Measurements from ENCODE around the gene MGST3.

- no peak for TF ChIP-seq ZNF362 (CRISPR knock-in tag; IDR thresholded peaks at IDR 0.05; ENCODE audit: borderline replicate concordance)
- no peak for TF ChIP-seq TAF1 (CRISPR knock-in tag; IDR thresholded peaks at IDR 0.05)
- TF ChIP-seq ZMYM4 (CRISPR knock-in tag; IDR thresholded peaks at IDR 0.05), result no peak
- TF ChIP-seq ZBTB33 (CRISPR knock-in tag; IDR thresholded peaks at IDR 0.05), result no peak
- TF ChIP-seq CTCF (CRISPR knock-in tag; IDR thresholded peaks at IDR 0.05), result no peak
- no peak for TF ChIP-seq POLR2A (IDR thresholded peaks at IDR 0.05; ENCODE audit: insufficient read depth in 1 of 2, low read depth in 2 of 2, low read length in 2 of 2)
- no peak for TF ChIP-seq ZNF253 (CRISPR knock-in tag; IDR thresholded peaks at IDR 0.05; ENCODE audit: borderline replicate concordance)
- no peak for TF ChIP-seq ELF1 (CRISPR knock-in tag; IDR thresholded peaks at IDR 0.05)
- TF ChIP-seq ZNF577 (CRISPR knock-in tag; IDR thresholded peaks at IDR 0.05; ENCODE audit: borderline replicate concordance, low read depth), result no peak
- no peak for TF ChIP-seq BRCA1 (CRISPR knock-in tag; IDR thresholded peaks at IDR 0.05)
- TF ChIP-seq KAT2B (IDR thresholded peaks at IDR 0.05; ENCODE audit: borderline replicate concordance, low read depth, low read length), result no peak
Observed at GRCh38 chr1:165698761-165699052, 67.7 kb downstream of the MGST3 start.
